LNCaP clone FGC (cell line): ENCODE results near the gene EPHA3.

ENCODE experiments used
- DNase-seq: peaks from one replicate; pipeline ENCODE4 v3.0.0-alpha.2; 2011; ENCODE audit warnings: low read depth
- H3K4me3 ChIP-seq: 2 replicates; pipeline ENCODE4 v1.5.1; 2011; ENCODE audit warnings: mild to moderate bottlenecking, low read depth, low read length, control low read depth
- TF ChIP-seq, protein P1 (sequence below): IDR thresholded peaks from 2 replicates; pipeline ENCODE4 v1.5.1; 2012; ENCODE audit warnings: mild to moderate bottlenecking; ENCODE audit not compliant: control insufficient read depth, insufficient read depth; ENCODE audit errors: extremely low read depth

Gene EPHA3

DNA sequence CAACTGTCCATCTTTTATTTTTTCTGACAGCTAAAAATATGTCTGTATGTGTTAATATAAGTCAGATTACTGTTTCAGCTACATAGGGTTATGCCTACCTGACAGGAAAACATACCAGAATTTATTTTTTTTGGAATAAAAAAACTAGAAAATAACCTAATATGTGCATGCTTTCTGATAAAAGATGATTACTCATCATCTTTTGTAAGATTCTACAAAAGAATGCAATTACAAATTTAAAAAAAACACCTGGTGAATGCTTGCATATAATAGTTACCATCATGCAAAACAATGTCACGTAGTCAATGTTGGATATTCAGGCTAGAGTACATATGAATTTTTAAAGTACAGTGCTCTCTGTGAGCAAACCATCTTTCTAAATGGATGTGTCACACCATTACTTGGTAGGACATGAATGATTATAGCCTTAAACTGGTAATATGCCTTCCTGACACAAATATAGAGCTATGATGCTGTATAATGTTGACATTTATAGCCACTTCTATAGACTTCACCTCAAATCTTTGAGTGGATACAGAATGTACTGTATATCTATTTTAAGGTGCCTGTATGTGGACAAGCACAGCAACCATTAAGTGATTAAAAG lies 180.6 kb downstream of the EPHA3 start:
- H3K4me3 ChIP-seq, result no peak overlapping the region
- TF ChIP-seq, protein P1, sequence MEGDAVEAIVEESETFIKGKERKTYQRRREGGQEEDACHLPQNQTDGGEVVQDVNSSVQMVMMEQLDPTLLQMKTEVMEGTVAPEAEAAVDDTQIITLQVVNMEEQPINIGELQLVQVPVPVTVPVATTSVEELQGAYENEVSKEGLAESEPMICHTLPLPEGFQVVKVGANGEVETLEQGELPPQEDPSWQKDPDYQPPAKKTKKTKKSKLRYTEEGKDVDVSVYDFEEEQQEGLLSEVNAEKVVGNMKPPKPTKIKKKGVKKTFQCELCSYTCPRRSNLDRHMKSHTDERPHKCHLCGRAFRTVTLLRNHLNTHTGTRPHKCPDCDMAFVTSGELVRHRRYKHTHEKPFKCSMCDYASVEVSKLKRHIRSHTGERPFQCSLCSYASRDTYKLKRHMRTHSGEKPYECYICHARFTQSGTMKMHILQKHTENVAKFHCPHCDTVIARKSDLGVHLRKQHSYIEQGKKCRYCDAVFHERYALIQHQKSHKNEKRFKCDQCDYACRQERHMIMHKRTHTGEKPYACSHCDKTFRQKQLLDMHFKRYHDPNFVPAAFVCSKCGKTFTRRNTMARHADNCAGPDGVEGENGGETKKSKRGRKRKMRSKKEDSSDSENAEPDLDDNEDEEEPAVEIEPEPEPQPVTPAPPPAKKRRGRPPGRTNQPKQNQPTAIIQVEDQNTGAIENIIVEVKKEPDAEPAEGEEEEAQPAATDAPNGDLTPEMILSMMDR, result no peak
- DNase-seq, result no peak

DNA sequence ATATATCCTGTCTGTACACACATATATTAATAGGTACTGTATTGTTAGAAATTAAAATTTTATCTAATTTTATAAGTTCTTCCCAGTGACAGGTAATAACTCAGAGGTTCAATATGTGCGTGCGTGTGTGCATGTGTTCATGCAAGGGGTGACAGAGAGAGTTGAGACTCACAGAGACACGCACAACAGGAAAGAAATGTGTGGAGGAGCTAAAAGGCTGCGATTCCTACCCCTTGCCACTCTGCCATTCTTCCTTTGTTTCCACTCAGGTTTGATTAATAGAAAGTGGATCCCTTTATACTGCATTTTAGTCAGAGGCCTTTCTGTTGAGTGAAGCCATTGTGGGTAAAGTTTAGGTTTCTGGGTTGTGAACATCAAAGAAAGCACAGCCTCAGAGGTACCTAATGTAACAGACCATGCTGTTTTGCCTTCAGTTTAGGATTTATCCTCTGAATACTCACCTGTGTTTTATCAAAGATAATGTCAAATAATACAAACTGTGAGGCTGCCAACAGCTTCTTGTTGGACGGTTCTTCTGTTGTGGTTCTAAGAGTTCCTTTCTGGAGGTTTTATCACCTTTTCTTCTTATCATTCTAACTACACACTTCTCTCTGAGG lies 182.3 kb downstream of the EPHA3 start:
- no peak overlapping the region for H3K4me3 ChIP-seq
- DNase-seq, result no peak
- TF ChIP-seq, protein P1, result no peak

DNA sequence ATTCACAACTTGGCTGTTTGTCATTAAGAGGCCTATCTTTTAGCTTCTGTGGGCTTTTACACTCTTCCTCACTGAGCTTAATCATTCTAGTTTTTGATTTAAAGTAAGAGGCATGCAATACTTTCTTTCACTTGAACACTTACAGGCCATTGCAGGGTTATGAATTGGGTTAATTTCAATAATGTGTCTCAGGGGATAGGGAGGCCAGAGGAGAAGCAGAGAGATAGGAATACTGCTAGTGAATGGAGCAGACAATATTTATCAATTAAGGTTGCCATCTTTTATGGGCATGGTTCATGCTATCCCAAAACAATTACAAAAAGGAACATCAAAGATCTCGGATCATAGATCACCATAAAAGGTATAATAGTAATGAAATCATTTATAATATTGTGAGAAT lies 189.8 kb downstream of the EPHA3 start:
- TF ChIP-seq, protein P1, result no peak
- no peak overlapping the region for H3K4me3 ChIP-seq
- DNase-seq, result no peak

DNA sequence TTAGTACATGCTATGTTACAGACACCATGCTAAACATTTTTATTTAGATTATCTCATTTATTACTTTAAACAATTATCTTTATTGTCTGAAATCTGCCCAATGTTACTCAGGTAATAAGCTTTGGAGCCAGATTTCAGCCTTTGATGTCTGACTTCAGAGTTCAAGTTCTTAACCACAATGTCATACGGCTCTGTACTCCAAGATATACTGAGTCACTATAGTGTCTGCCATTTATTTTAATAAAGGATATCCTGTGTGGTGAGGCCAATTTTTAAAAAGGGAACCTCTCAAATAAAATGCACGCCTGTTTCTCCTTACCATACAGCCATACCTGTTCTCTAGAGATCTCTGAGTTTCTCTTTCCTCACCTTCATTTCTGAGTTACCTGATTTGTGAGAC lies 193.1 kb downstream of the EPHA3 start:
- TF ChIP-seq, protein P1, result no peak
- no peak overlapping the region for H3K4me3 ChIP-seq

DNA sequence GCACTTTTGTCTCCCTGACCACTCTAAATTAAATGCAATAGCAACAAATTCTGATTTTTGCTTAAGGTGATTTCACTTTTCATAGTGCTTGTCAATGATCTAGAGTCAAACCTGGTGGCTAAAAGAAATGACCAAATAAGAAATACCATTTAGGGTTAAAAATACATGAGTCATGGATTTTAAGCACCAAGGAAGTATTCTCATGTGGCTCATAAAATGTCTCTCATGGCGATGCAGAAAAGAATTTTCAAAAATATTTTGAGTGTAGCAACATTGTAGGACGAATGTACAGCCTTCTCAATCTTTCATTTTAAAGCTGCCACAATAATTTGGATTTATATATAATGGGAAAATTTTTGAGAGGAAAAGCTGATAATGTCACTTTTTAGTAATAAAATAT lies 193.6 kb downstream of the EPHA3 start:
- DNase-seq, result no peak
- TF ChIP-seq, protein P1, result no peak
- no peak overlapping the region for H3K4me3 ChIP-seq

More for the DNA sequence above, 193.1 kb downstream of the EPHA3 start:
- no peak for DNase-seq

DNA sequence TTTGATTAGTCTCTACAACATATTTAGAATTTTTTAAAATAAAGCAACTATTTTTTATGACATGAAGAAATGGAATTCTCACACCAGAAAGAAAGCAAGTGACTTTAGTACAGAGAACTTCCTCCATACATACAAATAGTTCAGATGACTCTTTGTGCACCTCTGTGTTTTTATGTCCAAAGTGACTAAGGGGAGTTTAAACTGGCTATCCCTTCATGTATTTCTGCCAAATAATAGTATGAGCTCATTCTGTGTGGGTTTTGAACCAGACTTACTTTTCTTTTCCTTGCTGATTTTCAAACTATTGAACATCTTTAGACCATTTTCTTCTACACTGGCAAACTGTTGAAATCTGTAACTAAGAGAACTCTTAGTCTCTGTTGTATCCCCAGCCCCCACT lies 196.3 kb downstream of the EPHA3 start:
- DNase-seq, result no peak
- TF ChIP-seq, protein P1, result no peak
- H3K4me3 ChIP-seq, result no peak overlapping the region

DNA sequence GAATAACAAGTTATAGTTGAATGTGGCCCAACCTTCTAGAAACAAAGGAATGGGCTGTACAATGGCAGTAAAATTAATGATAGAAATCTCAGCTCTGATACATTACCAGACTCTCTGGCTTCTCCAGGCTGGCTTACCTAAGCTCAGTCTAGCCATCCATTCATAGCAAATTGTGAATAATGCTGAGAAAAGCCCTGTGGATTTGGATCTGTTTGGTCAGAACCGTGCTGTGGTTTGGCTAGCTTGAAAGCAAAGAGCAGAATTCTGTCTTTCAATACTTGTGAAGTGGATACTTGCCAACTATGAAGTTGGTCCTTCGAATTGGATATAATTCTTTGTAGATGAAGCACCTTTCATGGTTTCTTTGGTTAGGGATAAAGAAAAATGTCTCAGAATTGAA lies 199.1 kb downstream of the EPHA3 start:
- no peak for DNase-seq
- no peak overlapping the region for H3K4me3 ChIP-seq
- TF ChIP-seq, protein P1, result no peak
